ENCODE results near the gene CD82. TPM values are rescaled to one million over a fixed set of nuclear protein-coding genes. Genes with fewer than 3 reads are reported as not detected.

CD82 gene
- total RNA-seq, 2 experiments from 2014 or later, result 193 to 208 TPM

- peaks cover 48% of the 10 kb centered on the region for H3K4me1 Mint-ChIP-seq
Observed at GRCh38 chr11:44527476-44527875, 38.0 kb upstream of the CD82 start.

GRCh38 chr11:44528103-44528502 is 37.4 kb upstream of the CD82 start:
- ChIA-PET POLR2A (no interaction called here), CTCF (interaction anchor here (7.2 kb wide), 1 partner anchor 9 kb away, joined by 104 read pairs; no protein-coding TSS in a partner anchor)
- peaks cover 53% of the 10 kb centered on the region for H3K4me1 Mint-ChIP-seq
- H3K27me3 Mint-ChIP-seq, result no peaks in the 10 kb centered on the region
- no peak for DNase-seq
- no peak overlapping the region for H3K4me3 Mint-ChIP-seq
- H3K9me3 Mint-ChIP-seq, result no peaks in the 10 kb centered on the region
- H3K36me3 Mint-ChIP-seq (ENCODE audit: low read depth), result no peaks in the 10 kb centered on the region
- no peak overlapping the region for H3K27ac Mint-ChIP-seq

More at GRCh38 chr11:44527476-44527875, 38.0 kb upstream of the CD82 start:
- Mint-ChIP-seq H3K9me3 (no peaks in the 10 kb centered on the region), H3K27ac (no peak overlapping the region), H3K36me3 (ENCODE audit: low read depth) (no peaks in the 10 kb centered on the region), H3K27me3 (peaks cover 4% of the 10 kb centered on the region), H3K4me3 (no peak overlapping the region)
- DNase-seq, result no peak
- CTCF ChIA-PET, result interaction anchor here (1.1 to 7.2 kb wide), 2 partner anchors 10 to 30 kb away, joined by 3 to 104 read pairs; no protein-coding TSS in a partner anchor
- POLR2A ChIA-PET, result no interaction called here

DNA sequence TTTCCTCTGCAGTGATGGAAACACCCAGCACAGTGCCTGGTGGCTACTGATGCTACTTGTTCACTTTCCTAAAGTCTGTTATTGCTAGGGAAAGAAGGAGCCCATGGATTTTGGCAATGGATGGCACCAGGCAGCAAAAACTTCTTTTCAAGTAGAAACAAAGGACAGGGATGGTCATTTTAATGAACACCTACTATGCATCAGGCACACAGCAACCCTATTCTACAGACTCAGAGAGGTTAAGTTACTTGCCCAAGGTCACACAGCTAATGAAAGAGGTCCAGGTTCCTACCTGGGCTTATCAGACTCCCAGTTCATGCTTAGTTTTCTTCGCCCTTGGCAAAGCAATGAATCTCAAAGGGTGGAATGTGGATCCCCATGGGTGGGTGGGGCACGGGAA is 36.9 kb upstream of the CD82 start:
- ChIA-PET POLR2A (interaction anchor here (1.0 kb wide), 1 partner anchor 85 kb away, joined by 3 read pairs; no protein-coding TSS in a partner anchor), CTCF (no interaction called here)
- Mint-ChIP-seq H3K36me3 (ENCODE audit: low read depth) (no peaks in the 10 kb centered on the region), H3K27ac (no peak overlapping the region), H3K4me1 (peaks cover 51% of the 10 kb centered on the region), H3K9me3 (no peaks in the 10 kb centered on the region), H3K27me3 (no peaks in the 10 kb centered on the region), H3K4me3 (no peak overlapping the region)
- DNase-seq, result no peak

DNA sequence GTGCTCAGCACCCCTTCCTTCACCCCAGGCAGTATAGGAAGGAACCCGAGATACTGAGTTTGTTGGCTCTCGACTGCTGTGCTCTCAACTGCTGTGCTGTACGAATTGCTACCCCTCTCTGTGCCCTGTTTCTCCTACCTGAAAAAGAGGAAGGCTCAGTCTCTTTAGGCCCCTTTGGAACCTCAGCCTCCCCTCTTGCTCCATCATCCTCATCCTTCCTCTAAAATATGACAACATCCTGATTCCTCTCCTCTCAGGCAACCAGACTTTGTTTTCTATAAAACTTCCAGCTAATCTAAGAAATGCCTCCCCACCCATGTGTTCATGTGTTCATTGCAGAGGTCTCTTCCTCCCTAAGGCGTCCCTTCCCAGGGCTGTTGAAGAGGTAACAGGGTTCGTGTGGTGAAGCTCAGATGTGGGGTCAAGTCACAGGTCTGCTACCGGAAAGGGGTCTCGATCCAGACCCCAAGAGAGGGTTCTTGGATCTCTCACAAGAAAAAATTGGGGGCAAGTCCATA is 35.5 kb upstream of the CD82 start:
- CTCF ChIA-PET, result interaction anchor here (1.1 kb wide), 1 partner anchor 82 kb away, joined by 3 read pairs; no protein-coding TSS in a partner anchor
- Mint-ChIP-seq H3K27ac (peak overlapping the region; percentile 85), H3K9me3 (no peaks in the 10 kb centered on the region), H3K36me3 (ENCODE audit: low read depth) (no peaks in the 10 kb centered on the region), H3K4me1 (peaks cover 49% of the 10 kb centered on the region), H3K27me3 (no peaks in the 10 kb centered on the region), H3K4me3 (peak overlapping the region; percentile 21)
- DNase-seq, result no peak
- POLR2A ChIA-PET, result no interaction called here

DNA sequence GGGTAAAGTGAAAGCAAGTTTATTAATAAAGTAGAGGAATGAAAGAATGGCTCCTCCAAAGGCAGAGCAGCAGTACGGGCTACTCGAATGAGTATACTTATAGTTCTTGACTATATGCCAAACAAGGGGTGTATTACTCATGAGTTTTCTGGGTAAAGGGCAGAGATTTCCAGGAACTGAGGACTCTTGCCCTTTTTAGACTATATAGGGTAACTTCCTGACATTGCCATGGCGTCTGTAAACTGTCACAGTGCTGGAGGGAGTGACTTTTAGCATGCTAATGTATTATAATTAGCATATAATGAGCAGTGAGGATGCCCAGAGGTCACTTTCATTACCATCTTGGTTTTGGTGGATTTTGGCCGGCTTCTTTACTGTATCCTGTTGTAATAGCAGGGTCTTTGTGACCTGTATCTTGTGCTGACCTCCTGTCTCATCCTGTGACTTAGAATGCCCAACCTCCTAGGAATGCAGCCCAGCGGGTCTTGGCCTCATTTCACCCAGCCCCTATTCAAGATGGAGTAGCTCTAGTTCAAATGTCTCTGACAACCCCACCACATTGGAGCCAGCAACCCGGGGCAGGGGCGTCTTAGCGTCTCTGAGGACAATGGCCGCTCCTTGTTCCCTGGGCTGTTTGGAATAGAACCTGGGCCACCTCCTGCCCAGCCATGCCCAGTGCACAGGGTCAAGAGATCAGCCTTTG is 34.9 kb upstream of the CD82 start:
- no peaks in the 10 kb centered on the region for H3K36me3 Mint-ChIP-seq (ENCODE audit: low read depth)
- peak overlapping the region; percentile 21 for H3K4me3 Mint-ChIP-seq
- peaks cover 49% of the 10 kb centered on the region for H3K4me1 Mint-ChIP-seq
- ChIA-PET POLR2A (no interaction called here), CTCF (no interaction called here)
- DNase-seq, result peak; percentile 60
- H3K27ac Mint-ChIP-seq, result peak overlapping the region; percentile 85
- H3K9me3 Mint-ChIP-seq, result no peaks in the 10 kb centered on the region
- no peaks in the 10 kb centered on the region for H3K27me3 Mint-ChIP-seq

DNA sequence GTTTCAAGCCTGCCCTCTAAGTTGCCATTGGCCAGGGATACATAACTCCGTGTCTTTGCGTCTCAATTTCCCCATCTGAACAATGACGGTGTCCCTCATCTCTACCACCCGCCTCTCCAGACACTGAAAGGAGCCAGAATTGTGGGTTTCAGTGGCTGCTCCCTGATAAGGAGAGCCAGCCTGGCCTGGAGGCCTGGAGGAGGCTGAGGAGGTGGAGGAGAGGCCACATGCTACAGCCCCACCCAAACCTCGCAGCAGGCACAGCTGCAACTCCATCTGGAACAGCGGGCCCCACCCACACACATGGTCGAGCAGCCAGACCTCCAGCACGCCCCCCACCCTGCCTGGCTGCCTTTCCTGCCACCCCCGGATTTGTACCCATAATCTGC is 34.4 kb upstream of the CD82 start:
- POLR2A ChIA-PET, result no interaction called here
- Mint-ChIP-seq H3K4me3 (no peak overlapping the region), H3K36me3 (ENCODE audit: low read depth) (no peaks in the 10 kb centered on the region), H3K27ac (peak overlapping the region; percentile 85), H3K4me1 (peaks cover 49% of the 10 kb centered on the region), H3K27me3 (peaks cover 3% of the 10 kb centered on the region), H3K9me3 (no peaks in the 10 kb centered on the region)
- CTCF ChIA-PET, result interaction anchor here (1.0 to 1.5 kb wide), 2 partner anchors 7 to 437 kb away, joined by 3 to 9 read pairs; no protein-coding TSS in a partner anchor
- DNase-seq, result no peak

DNA sequence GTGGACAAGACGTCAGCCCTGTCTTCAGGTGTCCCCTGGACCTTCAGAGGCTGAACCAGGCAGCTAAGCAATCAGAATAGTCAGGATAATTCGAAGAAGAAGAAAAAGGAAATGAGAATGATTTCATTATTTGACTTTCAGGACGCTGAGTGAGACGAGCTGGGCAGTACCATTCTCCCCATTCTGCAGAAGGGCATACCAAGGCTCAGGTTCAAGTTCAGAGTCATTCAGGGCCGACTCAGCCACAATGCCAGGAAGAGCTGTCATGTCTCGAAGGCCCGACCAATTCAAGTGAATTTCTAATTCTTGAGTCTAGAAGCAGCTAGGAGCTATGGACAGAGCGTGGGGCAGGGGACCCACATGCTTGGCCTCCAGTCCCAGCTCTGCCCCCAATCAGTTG is 33.8 kb upstream of the CD82 start:
- DNase-seq, result no peak
- peaks cover 49% of the 10 kb centered on the region for H3K4me1 Mint-ChIP-seq
- no peak overlapping the region for H3K4me3 Mint-ChIP-seq
- peaks cover 3% of the 10 kb centered on the region for H3K27me3 Mint-ChIP-seq
- no peaks in the 10 kb centered on the region for H3K36me3 Mint-ChIP-seq (ENCODE audit: low read depth)
- ChIA-PET POLR2A (interaction anchor here (1.1 kb wide), 1 partner anchor 8 kb away, joined by 3 read pairs; no protein-coding TSS in a partner anchor), CTCF (interaction anchor here (0.9 to 1.5 kb wide), 3 partner anchors 8 to 438 kb away, joined by 3 to 9 read pairs (median 3); no protein-coding TSS in a partner anchor)
- no peaks in the 10 kb centered on the region for H3K9me3 Mint-ChIP-seq
- H3K27ac Mint-ChIP-seq, result peak overlapping the region; percentile 85

- H3K27ac Mint-ChIP-seq, result no peak overlapping the region
- no peaks in the 10 kb centered on the region for H3K9me3 Mint-ChIP-seq
Observed at GRCh38 chr11:44532809-44533208, 32.7 kb upstream of the CD82 start.

DNA sequence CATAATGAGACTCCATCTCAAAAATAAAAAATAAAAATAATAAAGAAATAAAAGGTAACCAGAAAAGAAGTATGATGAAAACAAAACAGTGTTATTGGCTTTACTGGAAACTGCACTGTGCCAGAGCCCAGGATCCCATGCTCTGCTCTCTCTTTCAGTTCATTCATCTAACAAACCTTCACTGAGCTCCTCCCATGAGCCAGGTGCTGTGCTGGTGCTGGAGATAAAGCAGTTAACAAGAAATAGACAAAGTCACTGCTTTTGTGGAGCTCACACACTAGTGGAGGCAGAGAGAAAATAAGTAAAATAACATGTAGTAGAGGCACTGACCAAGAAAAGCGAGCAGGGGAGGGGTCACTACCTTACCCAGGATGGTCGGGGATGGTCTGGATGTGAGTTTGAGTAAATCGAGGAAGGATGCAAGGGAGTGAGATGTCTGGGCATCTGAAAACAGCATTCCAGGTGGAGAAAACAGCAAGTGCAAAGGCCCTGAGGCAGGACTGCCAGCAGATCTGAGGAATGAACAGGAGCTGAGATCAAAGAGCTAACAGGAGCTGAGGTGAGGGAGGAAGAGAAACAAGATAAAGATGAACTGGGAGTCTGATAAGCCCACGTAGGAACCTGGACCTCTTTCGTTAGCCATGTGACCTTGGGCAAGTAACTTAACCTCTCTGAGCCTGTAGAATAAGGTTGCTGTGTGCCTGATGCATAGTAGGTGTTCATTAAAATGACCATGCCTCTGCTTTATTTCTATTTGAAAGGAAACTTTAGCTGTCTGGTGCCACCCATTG is 31.3 kb upstream of the CD82 start:
- DNase-seq, result no peak
- Mint-ChIP-seq H3K4me3 (no peak overlapping the region), H3K27ac (no peak overlapping the region), H3K27me3 (peaks cover 3% of the 10 kb centered on the region), H3K4me1 (peaks cover 33% of the 10 kb centered on the region), H3K9me3 (no peaks in the 10 kb centered on the region), H3K36me3 (ENCODE audit: low read depth) (no peaks in the 10 kb centered on the region)
- CTCF ChIA-PET, result interaction anchor here (1.1 to 8.9 kb wide), 3 partner anchors 10 to 377 kb away, joined by 3 to 104 read pairs (median 4); no protein-coding TSS in a partner anchor
- POLR2A ChIA-PET, result no interaction called here

More at GRCh38 chr11:44532809-44533208, 32.7 kb upstream of the CD82 start:
- peaks cover 3% of the 10 kb centered on the region for H3K27me3 Mint-ChIP-seq
- CTCF ChIA-PET, result interaction anchor here (1.5 to 8.9 kb wide), 2 partner anchors 8 to 9 kb away, joined by 9 to 104 read pairs; no protein-coding TSS in a partner anchor
- no peaks in the 10 kb centered on the region for H3K36me3 Mint-ChIP-seq (ENCODE audit: low read depth)
- POLR2A ChIA-PET, result interaction anchor here (1.1 kb wide), 1 partner anchor 9 kb away, joined by 3 read pairs; no protein-coding TSS in a partner anchor
- peaks cover 41% of the 10 kb centered on the region for H3K4me1 Mint-ChIP-seq
- no peak for DNase-seq
- no peak overlapping the region for H3K4me3 Mint-ChIP-seq

- DNase-seq, result no peak
- Mint-ChIP-seq H3K4me3 (no peak overlapping the region), H3K27me3 (peaks cover 3% of the 10 kb centered on the region), H3K27ac (no peak overlapping the region), H3K36me3 (ENCODE audit: low read depth) (no peaks in the 10 kb centered on the region), H3K9me3 (no peaks in the 10 kb centered on the region), H3K4me1 (peaks cover 22% of the 10 kb centered on the region)
- CTCF ChIA-PET, result interaction anchor here (1.1 to 8.9 kb wide), 5 partner anchors 11 to 441 kb away, joined by 3 to 104 read pairs (median 4); partner anchors contain the start of genes CD82 and EXT2
- POLR2A ChIA-PET, result no interaction called here
Observed at GRCh38 chr11:44535191-44535980, 30.1 kb upstream of the CD82 start.

- no peaks in the 10 kb centered on the region for H3K36me3 Mint-ChIP-seq (ENCODE audit: low read depth)
- peaks cover 3% of the 10 kb centered on the region for H3K27me3 Mint-ChIP-seq
- POLR2A ChIA-PET, result interaction anchor here (1.0 kb wide), 1 partner anchor 13 kb away, joined by 3 read pairs; no protein-coding TSS in a partner anchor
- DNase-seq, result no peak
- no peak overlapping the region for H3K27ac Mint-ChIP-seq
- no peaks in the 10 kb centered on the region for H3K9me3 Mint-ChIP-seq
- H3K4me3 Mint-ChIP-seq, result no peak overlapping the region
- CTCF ChIA-PET, result interaction anchor here (1.0 to 8.9 kb wide), 5 partner anchors 13 to 442 kb away, joined by 4 to 104 read pairs (median 5); partner anchors contain the start of gene EXT2
- H3K4me1 Mint-ChIP-seq, result peaks cover 8% of the 10 kb centered on the region
Observed at GRCh38 chr11:44536788-44537516, 28.5 kb upstream of the CD82 start.

GRCh38 chr11:44537679-44538078 is 27.8 kb upstream of the CD82 start:
- ChIA-PET POLR2A (no interaction called here), CTCF (interaction anchor here (1.0 to 8.9 kb wide), 5 partner anchors 13 to 443 kb away, joined by 4 to 104 read pairs (median 5); partner anchors contain the start of gene EXT2)
- DNase-seq, result no peak
- Mint-ChIP-seq H3K4me1 (peaks cover 2% of the 10 kb centered on the region), H3K4me3 (no peak overlapping the region), H3K27me3 (peaks cover 3% of the 10 kb centered on the region), H3K36me3 (ENCODE audit: low read depth) (no peaks in the 10 kb centered on the region), H3K27ac (no peak overlapping the region), H3K9me3 (no peaks in the 10 kb centered on the region)

All from activated CD4-positive, alpha-beta memory T cell treated with anti-CD3 and anti-CD28 coated beads, Interleukin-2, amount 10 ng/mL, durations not matched to agents 7 days and 5 days (primary cell).